Loucy (cell line): ENCODE measurements around the gene TRRAP.

ENCODE experiments used
- CTCF ChIP-seq: fragments of 200-600 bp; sonication (generic); conservative IDR thresholded peaks from 2 replicates; pipeline ENCODE4 v1.5.1; 2014; ENCODE audit warnings: mild to moderate bottlenecking, antibody characterized with exemption, low read length
- EZH2phosphoT487 ChIP-seq: fragments of 200-600 bp; IDR thresholded peaks from 2 replicates; pipeline ENCODE4 v1.6.1; 2018; ENCODE audit warnings: antibody characterized with exemption, mild to moderate bottlenecking, moderate library complexity, borderline replicate concordance

- TF ChIP-seq CTCF (no peak), EZH2phosphoT487 (no peak)
These were observed 155.4 kb downstream of the TRRAP start for GRCh38 chr7:99033765-99034164.
